Measurements from ENCODE around the gene NR5A1.

Gene NR5A1

DNA sequence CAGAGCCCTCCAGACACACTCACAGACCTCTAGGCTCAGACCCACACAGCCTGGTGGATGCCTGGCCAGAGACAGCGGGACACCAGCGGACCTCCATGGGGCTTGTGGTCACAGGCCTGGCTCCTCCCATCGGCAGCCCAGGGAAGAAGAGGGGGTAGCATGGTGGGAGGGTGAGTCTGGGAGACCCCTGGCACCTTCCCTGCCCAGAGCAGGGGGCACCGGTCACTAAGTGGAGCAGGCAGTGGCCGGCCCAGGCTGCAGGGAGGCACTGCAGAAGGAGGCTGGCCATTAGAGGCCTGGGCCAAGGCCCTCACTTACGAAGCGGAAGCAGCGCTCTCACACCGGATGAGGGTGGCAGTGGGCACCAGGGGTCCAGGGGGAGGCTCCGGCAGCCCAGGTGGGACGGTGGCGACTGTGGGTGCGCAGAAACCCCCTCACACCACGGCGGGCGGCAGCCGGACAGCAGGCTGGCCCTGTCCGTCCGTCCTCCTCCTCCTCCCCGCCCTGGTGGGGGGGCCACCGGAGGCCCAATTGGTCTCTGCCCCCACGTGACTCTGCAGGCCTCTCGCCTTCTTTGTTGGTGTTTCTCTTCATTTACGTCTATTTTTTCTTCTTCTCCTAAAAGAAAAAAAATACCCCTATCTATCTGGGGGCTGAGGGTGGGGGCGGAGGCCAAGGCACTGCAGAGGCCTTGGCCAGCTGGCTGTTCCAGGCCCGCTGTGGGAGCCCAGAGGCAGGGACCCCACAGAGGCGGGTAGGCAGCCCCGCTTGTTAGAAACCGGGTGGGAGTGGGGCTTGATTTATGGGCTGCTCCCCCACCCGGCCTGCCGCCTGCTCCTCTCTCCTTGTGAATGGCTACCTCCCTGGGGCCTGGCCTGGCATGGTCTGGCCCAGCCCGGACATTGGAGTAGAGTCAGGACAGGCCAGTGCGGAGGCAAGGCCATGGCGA lies at the start of gene NR5A1:
TSS of gene NR5A1 (minus strand) at position 469 of the 949 bp plus-strand sequence. CDS start 4,004 bp downstream, outside the sequence.
- no peak for DNase-seq

DNA sequence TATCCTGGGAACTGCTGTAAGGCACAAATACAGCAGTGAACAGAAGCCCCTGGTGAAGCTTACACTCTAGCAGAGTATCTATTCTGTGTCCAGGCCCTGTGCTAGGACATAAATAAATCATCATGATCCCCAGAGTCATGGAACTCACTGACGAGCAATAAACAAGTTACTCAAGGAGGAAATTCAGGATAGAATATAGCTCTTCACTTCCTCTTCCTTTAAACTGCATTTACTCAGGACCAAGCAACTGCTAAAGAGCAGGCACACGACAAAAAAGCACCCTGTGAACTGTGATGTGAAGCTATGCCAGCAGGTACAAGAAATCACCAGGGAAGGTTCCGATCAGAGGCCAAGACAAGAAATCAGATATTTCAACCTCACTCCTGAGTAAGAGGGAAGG lies 47.8 kb upstream of the NR5A1 start:
- DNase-seq: no peak

DNA sequence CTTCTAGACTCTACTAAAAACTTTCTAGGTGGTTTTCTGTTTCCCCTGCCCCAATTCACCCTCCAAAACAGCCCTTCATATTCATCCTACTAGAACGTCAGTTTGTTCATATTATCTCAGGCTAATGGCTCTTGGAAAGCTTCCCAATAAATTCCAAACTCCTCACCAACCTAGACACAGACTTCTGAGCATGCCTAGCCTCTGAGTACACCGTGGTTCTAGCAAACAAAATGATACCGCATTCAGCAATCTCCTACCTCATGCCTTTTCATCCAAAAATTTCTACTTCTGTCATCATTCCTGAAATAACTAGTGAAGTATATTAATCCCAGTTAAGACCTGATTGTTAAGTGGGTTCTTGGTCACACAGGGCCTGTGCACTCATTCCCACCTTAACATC lies 46.5 kb upstream of the NR5A1 start:
- no peak for DNase-seq

DNA sequence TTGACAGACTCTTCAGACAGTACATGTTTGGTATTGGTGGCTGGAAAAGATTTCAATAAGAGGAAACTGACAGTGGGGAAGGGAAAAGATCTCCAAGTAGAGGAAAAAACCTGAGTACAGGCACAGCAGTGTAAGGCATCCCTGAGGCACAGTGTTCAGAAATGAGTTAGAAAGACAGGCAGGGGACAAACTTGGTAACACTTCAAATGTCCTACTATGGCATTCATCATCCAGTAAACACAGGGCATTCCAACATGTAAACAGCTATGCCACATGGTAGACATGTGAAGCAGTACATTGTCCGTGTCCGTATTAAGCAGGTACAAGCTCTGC lies 45.0 kb upstream of the NR5A1 start:
- no peak for DNase-seq

DNA sequence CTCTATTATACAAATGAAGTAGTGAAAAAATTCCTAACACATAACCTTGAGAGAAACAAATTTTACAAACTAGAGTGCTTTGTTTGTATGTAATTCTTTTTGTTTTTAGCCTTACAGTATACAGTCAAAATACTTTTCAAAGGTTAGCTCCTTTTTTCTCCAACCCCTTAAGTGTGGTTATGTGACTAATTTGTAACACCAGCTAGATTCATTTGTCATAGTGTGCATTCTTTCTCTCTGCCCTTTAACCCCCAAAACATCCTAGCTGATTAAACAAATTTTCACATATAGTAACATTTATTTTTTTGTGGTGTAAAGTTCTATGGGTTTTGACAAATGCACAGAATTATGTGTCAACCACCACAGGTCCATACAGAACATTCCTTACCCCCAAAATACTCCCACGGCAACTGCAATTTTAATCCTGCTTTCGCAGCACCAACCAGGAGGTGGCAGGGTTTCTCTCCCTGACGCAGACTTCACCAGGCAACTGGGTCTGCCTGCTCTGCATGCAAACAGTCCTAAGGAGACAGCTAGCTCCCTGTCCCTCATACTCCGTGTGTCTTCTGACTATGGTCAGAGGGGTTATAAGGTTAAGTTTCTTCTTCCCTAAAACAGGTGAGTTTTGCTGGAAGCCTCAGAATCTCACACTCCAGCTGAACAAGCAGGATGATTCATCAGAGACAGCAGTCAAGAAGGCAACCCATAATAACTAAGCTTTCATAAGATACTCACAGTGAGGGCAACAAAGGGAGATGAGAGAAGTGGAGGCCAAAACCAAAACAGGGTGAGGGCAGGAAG lies 44.5 kb upstream of the NR5A1 start:
- DNase-seq: no peak

DNA sequence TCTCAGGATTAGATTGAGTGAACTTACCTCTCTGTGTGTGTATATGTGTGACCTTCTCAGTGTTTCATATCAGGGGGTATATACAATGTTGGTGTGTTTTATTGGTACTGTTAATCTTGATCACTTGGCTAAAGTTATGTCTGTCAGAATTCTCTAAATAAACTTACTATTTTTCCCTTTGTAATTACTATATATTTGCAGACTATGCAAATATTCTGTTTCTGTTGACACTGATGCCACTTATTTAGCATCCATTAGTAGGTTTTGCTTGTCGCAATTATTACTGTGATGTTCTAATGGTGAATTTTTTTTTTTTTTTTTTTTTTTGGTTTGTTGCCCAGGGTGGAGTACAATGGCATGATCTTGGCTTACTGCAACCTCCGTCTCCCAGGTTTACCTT lies 42.9 kb upstream of the NR5A1 start:
- no peak for DNase-seq

DNA sequence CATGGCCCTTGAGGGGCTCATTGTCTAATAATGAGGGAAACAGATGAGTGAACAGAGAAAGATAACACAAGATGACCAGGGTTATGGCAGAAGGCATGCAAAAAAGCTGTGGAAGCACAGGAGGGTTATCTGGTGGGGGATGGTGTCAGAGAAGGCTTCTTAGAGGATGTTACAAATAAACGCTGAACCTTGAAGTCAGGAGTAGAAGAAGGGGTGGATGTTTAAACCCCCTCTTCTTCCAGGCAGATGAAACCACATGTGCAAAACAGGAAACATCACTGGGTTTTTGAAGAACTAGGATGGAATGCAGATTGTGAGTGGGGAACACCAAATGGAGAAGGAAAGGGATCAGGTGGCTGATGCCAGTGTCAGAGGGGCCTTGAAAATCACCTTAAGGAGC lies 41.8 kb upstream of the NR5A1 start:
- no peak for DNase-seq

DNA sequence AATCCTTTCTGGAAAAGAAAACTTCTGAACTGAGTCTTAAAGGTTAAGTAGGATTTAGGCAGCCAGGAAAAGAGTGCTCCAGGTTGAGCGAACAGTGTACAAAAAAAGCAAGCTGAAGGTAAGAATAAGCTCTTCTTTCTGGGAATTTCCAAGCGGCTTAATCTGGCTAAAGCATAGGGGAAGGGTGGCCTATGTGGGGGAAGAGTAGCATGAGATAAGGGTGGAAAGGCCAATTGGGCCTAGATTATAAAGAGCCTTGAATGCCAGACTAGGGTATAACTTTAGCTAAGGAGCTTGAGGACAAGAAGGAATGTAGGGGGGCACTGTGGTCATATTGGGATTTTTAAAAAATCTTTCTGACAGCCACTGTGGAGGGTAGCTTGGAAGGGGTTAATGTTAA lies 37.3 kb upstream of the NR5A1 start:
- no peak for DNase-seq

DNA sequence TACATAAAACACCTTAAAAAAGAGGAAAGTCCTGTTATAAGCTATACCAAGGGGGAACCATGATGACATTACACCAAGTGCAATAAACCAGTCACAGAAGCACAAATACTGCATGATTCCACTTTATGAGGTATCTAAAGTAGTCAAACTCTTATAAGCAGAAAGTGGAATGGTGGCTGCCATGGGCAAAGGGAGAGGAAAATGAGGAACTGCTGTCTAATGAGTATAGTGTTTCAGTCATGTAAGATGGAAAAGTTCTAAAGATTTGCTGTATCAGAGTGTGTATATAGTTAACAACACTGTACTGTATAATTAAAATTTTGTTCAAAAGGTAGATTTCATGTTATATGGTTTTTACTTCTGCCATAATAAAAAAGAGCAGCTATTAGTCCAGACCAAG lies 34.6 kb upstream of the NR5A1 start:
- no peak for DNase-seq

DNA sequence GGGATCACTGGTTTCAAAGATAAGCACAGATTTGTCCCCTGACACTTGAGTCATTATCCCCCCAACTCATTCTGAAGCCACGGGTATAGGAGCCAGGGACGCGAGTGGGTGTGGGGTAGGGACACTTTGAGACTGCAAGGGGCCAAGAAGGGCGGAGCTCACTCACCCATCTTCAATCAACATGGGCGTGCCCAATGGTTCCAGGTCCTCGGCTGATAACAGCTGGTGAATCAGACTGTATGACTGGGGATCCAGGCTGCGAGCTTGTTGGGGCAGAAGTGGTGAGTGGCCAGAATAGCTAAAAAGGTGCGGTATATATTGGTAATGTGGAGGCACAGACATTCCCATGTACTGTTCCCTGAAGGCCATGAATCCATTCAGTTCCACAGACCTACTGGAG lies 30.7 kb upstream of the NR5A1 start:
- DNase-seq: no peak

DNA sequence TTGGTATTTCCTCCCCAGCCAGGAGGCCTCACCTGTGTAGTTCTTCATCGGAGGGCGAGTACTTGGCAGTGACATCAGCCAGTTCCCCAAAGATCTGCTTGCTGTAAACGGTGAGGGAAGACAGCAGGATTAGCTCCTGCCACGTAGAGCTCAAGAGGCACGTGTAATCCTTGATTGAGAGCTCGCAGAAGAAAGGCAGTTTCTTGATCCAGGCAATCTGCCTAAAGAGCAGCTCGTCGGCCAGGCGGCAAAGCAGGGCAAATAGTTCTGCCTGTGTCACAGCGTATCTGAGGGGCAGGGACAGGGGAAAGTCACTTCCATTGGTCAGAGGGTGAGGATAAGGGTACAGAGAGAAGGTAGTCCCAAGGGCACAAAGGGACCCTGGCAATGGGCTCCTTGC lies 28.6 kb upstream of the NR5A1 start:
- no peak for DNase-seq

DNA sequence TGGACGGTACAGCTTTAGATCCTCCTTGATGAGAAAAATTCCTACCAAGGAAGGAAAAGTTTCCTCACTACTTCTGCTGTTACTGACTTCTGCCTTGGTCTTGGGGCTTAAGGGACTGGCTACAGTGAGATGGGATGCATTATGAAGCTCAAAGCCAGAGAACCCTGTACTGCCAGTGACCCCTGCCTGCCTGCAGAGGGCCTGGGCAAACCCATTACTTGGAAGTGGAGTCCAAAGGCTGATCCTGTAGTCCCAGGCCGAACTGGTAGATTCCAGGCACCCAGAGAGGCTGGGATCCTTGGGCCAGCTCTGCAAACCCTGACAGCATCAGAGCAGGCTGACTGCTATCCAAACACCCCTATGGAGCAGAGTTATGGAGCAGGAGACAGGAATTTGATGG lies 25.7 kb upstream of the NR5A1 start:
- no peak for DNase-seq

DNA sequence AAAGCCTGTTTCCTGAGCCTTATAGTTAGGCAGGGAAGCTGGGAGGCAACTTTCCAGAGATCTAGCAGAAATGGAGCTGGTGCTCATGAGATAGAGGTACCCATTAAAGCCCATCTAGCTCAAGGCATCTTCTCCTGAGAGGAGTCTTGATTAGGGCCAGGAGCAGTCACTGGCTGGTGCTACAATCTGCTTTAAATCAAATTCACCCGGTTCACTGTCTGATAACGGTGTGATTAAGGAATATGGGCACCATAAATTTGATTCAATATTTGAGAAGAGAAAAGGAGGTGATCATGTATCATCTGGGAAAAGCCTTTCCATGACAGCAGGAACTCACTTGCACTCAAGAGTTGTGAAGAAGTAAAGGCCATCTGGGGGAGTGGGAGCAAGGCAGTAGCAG lies 23.9 kb upstream of the NR5A1 start:
- no peak for DNase-seq

DNA sequence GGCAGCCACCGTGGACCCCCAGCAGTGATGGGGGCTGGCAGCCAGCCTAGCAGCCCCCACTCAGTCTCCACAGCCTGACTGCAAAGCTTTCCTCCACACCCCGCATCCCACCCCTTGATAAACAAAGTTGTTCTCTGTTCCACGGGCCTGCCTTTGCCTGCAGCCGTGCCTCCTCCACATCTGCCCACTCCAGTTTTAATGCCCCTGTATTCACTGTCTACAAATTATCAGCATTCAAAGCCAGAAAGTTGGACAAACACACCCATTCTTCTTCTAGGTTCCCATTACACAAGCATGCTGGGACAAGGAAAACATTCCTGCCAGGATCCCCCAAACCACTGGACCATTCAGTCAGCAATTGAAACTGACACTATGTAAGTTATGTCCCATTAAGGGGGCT lies 23.0 kb upstream of the NR5A1 start:
- DNase-seq: no peak

DNA sequence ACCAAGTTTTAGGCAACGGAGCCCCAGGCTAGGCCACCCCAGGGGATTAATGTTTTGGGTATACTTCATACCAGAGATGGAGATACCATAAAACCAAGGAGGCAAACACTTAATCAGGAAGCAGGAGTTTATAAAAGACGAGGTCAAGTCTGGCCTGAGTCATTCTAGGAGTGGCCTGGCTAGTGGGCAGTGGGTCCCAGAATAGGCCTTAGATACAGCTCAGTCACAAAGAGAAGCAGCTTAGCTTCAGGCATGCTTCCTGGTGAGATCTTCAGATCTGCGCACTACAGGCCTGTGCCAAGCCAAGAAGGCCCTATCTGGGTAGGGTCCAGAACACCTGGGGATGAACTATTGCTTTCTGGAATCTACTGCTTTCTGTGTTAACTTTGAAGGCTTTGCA lies 20.6 kb upstream of the NR5A1 start:
- no peak for DNase-seq

DNA sequence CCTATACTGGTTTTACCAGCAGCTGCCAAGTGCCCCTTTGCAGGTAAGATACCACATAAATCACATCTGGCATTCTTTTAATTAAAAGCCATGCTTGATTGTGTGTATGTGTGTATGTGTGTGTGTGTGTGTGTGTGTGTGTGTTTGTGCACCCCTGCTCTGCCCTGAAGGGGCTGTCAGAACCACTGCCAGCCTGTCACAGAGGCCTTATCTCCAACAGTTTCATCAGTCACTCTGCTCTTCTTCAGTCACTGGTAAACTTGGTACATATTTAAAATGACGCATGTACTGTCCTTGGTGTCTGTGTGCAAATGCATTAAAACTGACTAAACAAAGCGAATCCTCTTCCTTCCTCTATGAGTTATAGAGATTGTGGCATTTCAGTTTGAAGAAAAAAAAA lies 19.0 kb upstream of the NR5A1 start:
- no peak for DNase-seq

DNA sequence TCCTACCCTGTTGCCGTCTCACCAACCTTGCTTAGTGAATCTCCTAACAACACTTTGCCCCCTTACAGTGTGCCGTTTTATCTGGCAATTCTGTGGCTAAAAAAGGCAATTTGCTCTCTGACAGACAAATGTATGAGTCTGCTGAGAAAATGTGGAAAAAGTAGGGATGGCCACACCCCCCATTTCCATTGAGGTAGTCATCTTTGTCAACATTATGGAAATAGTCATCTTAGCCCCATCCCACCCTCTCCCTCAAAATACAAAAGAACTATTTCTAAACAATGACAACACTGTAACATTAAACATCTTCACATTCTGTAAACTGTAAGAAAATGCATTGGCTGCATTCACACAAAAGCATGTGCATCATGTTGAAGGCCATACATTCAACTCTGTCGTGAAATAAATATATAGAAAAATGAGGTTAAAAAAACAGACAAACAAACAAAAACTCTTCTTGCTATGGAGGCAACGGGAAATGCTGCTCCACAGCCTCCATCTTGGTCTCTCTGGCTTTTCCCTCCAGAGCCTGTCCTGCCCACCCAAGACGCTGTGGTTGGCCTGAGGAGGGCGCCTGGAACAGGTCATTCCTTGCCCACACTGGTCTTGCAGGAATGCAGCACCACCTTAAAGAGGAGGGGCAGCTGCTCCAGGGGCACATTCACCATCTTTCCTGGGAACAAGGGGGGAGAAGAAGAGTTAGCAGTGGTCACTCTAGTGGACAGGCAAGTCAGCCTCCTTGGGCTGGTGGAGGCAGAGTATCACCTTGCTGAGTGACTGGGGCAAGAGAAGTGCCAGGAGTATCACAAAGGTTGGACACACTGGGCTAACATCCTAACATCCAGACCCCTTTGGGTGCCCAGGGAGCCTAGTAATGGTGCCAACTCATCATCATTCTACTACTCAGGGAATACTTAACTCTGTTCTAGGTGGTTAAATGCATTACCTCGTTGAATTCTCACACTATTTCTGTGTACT lies 15.2 kb upstream of the NR5A1 start:
- DNase-seq: no peak

DNA sequence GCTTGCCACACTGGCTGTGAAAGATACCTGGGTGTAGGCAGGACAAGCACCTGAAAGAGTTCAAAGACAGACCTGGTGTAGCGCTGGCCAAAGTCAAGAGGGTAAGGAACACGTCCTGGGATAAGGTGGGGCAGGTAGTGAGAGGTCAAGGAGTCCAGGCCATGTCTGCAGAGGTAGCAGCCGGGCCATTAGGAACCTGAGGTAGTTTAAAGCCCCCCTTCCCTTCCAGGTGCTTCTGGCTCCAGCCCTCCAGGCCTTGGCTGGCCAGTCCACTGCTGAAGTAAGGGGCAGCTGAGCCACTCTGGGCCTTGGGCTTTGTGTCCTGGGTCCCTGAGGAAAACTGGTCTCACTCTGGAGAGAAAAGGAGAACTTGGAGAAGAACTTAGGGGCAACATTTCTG lies 13.9 kb upstream of the NR5A1 start:
- DNase-seq: no peak

DNA sequence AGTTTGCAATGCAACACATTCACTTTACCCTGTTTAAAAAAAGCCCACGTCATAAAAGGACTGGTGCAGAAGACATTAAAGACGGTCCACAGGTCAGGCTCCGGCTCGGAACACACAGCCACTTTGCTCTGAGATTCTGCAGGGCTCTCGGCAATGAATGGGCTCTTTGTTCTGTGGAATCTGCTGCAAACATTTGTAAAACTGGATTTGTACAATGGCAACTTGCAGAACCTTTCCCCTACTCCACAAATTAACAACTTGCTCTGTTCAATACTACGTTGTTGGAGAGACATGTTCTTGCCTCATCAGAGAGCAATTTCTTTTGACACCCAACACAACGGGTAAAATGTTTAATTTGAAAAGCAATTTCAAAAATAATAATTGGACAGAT lies 13.0 kb upstream of the NR5A1 start:
- DNase-seq: no peak

DNA sequence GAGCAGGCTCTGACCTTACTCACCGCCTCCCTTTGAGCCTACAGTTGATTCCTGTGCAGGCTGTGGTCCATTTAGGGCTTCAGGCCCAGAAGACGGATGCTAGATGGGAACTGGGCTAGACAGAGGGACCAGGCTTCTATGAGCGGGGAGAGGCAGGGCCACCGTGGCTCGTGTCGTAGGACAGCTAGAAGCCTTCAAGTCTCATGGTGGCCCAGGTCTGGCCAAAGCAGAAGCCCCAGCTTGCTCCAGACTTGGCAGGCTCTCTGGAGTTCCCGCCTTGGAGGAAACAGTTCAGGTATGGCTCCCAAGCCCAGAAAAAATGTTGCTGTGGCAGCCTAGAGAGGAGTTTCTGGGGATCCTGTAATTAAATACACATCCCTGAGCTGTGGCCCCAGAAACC lies 10.9 kb upstream of the NR5A1 start:
- DNase-seq: no peak

DNA sequence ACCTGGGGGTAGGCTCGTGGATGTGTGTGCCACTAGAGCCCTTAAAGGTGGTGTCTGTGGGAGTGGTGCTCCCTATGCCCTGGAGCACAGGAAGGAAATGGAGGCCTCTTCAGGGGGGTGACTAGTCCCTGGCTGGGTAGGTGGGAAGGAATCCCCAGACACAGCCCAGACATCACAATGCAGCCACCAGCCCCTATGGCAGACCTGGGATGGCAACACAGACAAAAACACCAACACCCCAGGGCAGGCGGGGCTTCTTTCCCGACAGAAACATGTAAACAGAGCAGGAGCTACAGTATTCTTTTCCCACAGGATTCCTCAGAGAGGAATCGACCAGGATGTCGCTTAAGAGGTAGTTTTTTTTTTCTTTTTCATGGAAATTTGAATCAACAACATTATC lies 10.4 kb upstream of the NR5A1 start:
- no peak for DNase-seq

DNA sequence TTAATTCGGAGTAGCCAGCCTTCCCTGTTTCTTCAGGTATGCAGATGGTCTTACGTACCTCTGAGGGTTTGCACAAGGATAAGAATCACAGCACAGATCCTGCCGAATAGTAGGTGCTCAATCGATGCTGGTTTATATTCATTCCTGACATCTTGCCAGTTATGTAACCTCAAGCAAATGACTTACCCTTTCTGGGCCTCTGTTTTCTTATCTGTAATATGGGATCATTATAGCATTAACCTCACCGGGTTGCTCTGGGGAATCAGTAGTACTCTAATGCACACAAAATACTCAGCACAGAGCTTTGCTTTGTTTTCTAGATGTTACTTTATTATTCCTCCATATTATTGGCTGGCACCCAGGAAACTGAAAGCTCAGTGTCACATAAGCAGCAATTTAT lies 7.7 kb upstream of the NR5A1 start:
- no peak for DNase-seq

DNA sequence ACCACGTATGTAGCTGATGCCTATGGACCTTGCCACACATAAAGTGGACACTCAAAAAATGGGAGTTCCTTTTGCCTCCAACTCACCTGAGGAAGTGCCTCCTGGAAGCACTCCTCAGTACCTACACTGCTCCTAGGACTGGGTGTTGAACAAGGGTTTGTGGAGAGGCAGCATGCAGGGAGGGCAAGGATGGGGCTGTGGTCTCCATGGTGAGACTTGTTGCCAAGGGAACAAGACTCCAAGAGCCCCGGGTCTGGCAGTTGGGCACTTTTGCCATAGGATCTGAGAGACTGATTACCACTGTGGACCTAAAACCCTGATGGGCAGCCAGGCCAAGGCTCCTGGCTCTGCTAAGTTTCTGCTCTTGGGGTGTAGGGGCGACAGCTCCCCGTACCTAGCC lies 6.9 kb upstream of the NR5A1 start:
- DNase-seq: no peak

Data from NCI-H187 (cell line).